HG02981 (cell line): ENCODE data around the gene RNU2-1.
"Not testable (repeated sequence)": the region's sequence is repeated elsewhere in the genome, so short reads cannot be mapped to it uniquely, and the experiment has no call there.

Experiments used
- ATAC-seq: cut with Tn5 transposase; IDR thresholded peaks from one replicate; pipeline ENCODE4 v1.9.1; 2021; ENCODE audit warnings: mild to moderate bottlenecking, moderate library complexity; ENCODE audit not compliant: unreplicated experiment

Gene RNU2-1

DNA sequence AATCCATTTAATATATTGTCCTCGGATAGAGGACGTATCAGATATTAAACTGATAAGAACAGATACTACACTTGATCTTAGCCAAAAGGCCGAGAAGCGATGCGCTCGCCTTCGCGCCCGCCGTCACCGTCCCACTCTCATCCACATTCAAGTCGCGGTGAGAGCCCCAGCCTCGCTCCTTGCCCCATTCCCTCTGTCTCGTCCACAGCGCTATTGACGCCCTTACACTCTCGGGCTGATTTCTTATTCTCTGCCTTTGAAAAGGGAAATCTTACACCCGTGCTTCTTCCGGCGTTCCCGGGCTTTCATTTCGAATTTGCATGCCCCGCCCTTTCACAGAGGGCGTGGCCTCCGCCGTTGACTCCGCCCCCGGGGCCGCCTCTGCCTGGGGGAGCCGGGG is at the start of gene RNU2-1:
RNU2-1 (minus strand) TSS at position 101 of the 400 bp plus-strand sequence.
- ATAC-seq, result not testable (repeated sequence)

- not testable (repeated sequence) for ATAC-seq
Observed at GRCh38 chr17:43272914-43273313, 39.1 kb upstream of the RNU2-1 start.

DNA sequence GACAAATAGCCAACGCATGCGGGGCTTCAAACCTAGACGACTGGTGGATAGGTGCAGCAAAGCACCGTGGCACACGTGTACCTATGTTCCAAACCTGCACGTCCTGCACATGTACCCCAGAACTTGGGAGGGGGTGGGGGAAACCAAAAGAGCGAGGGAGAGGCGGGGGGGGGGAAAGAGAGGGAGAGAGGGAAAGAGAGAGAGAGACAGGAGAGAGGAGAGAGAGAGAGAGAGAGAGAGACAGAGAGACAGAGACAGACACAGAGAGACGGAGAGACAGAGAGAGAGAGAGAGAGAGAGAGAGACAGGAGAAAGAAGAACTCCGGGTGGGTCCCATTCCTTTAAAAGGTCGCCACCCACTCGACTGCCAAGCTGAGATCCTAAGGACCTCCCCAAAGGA is 38.7 kb upstream of the RNU2-1 start:
- not testable (repeated sequence) for ATAC-seq

DNA sequence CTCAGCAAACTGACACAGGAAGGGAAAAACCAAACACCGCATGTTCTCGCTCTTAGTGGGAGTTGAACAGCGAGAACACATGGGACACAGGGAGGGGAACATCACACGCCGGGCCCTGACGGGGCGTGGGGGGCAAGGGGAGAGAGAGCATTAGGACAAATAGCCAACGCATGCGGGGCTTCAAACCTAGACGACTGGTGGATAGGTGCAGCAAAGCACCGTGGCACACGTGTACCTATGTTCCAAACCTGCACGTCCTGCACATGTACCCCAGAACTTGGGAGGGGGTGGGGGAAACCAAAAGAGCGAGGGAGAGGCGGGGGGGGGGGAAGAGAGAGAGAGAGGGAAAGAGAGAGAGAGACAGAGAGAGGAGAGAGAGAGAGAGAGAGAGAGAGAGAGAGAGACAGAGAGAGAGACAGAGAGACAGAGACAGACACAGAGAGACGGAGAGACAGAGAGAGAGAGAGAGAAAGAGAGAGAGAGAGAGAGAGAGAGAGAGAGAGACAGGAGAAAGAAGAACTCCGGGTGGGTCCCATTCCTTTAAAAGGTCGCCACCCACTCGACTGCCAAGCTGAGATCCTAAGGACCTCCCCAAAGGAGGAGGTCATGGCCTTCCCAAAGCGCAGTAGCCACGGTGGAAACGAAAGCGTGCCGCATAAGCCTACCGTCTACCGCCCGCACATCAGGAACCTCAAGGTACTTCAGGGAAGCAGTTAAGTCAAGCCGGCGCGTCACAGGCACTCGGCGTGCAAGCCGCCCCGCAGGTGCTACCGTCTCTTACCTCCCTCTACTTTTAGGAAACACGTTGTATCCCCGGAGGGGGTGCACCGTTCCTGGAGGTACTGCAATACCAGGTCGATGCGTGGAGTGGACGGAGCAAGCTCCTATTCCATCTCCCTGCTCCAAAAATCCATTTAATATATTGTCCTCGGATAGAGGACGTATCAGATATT is 37.1 kb upstream of the RNU2-1 start:
- ATAC-seq, result not testable (repeated sequence)

DNA sequence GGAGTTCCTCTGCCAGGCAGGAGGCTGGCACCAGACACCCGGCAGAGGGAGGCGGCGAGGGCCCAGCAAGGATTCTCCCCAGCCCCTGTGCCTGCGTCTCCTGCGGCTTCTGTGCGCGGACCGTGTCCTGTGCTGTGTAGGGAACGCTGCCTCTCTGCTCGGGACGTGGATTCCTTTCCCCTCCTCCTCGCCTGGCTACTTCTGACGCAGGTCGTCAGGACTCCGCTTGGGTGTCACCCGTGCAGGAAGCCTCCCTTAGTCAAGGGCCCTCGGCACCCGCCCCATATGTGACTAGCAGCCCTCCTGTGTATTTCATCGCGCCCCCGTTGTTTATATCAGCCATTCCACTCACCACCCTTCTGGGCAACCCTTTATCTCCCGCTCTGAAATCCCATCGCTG is 12.7 kb upstream of the RNU2-1 start:
- ATAC-seq, result not testable (repeated sequence)

DNA sequence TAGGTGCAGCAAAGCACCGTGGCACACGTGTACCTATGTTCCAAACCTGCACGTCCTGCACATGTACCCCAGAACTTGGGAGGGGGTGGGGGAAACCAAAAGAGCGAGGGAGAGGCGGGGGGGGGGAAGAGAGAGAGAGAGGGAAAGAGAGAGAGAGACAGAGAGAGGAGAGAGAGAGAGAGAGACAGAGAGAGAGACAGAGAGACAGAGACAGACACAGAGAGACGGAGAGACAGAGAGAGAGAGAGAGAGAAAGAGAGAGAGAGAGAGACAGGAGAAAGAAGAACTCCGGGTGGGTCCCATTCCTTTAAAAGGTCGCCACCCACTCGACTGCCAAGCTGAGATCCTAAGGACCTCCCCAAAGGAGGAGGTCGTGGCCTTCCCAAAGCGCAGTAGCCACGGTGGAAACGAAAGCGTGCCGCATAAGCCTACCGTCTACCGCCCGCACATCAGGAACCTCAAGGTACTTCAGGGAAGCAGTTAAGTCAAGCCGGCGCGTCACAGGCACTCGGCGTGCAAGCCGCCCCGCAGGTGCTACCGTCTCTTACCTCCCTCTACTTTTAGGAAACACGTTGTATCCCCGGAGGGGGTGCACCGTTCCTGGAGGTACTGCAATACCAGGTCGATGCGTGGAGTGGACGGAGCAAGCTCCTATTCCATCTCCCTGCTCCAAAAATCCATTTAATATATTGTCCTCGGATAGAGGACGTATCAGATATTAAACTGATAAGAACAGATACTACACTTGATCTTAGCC is 7.0 kb upstream of the RNU2-1 start:
- not testable (repeated sequence) for ATAC-seq

DNA sequence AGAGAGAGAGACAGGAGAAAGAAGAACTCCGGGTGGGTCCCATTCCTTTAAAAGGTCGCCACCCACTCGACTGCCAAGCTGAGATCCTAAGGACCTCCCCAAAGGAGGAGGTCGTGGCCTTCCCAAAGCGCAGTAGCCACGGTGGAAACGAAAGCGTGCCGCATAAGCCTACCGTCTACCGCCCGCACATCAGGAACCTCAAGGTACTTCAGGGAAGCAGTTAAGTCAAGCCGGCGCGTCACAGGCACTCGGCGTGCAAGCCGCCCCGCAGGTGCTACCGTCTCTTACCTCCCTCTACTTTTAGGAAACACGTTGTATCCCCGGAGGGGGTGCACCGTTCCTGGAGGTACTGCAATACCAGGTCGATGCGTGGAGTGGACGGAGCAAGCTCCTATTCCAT is 5.8 kb upstream of the RNU2-1 start:
- ATAC-seq, result not testable (repeated sequence)

- ATAC-seq, result not testable (repeated sequence)
Observed at GRCh38 chr17:43233263-43233662, 514 bp downstream of the RNU2-1 start.

DNA sequence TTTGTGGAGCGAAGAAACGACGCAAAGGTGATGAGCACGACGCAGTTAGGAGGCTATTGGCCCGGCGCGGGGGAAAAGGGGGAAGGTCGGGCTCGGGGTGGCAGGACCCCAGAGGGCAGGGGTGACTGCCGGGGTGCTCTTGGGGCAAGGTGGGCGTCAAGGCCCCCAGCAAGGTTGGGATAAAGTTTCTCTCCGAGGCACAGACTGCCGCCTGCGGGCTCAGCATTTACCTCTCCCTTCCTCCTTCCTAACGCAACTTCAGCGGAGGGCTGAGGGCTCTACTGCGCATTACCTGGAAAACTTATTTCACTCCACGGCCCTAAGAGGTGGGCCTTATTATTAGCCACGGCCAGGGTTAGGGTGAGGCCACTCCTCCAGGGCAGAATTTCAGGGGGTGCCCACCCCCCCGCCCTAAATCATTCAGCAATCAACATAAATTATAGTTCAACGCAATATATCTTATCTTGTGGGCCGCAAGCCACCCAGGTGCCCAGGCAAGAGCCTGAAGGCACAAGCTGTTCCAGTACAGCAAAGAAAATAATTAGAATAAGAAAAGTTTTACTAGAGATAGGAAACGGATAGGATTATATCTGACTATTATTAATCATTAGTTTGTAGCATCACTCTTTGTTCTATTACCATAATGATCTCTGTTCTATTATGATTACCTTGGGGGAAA is 1.6 kb downstream of the RNU2-1 start:
- not testable (repeated sequence) for ATAC-seq

DNA sequence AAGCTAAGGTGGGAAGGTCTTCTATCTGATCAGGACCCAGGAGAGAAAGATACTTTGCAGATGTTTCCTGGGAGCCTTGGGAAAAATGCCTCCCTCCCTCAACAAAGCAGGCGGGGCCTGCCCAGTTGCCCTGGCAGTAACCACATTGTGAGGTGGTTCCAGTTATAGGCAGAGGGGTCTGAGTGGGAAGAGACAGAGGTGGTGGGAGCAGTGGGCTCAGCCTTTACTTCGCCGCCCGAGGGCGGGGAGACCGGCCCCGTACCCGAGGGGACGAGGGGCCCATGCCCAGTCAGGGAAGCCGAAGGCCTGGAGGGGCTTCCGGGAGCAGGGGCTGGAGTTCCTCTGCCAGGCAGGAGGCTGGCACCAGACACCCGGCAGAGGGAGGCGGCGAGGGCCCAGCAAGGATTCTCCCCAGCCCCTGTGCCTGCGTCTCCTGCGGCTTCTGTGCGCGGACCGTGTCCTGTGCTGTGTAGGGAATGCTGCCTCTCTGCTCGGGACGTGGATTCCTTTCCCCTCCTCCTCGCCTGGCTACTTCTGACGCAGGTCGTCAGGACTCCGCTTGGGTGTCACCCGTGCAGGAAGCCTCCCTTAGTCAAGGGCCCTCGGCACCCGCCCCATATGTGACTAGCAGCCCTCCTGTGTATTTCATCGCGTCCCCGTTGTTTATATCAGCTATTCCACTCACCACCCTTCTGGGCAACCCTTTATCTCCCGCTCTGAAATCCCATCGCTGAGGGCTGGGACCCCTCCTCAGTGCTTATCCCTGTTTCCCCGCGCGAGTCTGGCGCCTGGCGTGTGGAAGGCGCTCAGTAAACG is 2.4 kb downstream of the RNU2-1 start:
- not testable (repeated sequence) for ATAC-seq

GRCh38 chr17:43228020-43228782 is 5.6 kb downstream of the RNU2-1 start, which contains the start of gene CCDC200:
Gene CCDC200, minus strand, starts transcription at chr17:43228623. Its CDS starts 69 bp downstream, at chr17:43228554.
- not testable (repeated sequence) for ATAC-seq

- ATAC-seq, result no peak
Observed at GRCh38 chr17:43226393-43226792, 7.4 kb downstream of the RNU2-1 start.

GRCh38 chr17:43224146-43224705 is 9.6 kb downstream of the RNU2-1 start:
- ATAC-seq, result no peak

GRCh38 chr17:43220511-43221125 is 13.2 kb downstream of the RNU2-1 start:
- no peak for ATAC-seq

- ATAC-seq, result no peak
Observed at GRCh38 chr17:43219746-43220380, 13.9 kb downstream of the RNU2-1 start.

- no peak for ATAC-seq
Observed at GRCh38 chr17:43219001-43219400, 14.8 kb downstream of the RNU2-1 start.

GRCh38 chr17:43217614-43218087 is 16.1 kb downstream of the RNU2-1 start:
- ATAC-seq, result no peak
